ENCODE measurements around the gene ELP2. TPM values are rescaled to one million over a fixed set of nuclear protein-coding genes. Genes with fewer than 3 reads are reported as not detected.
"Not testable (repeated sequence)": the region's sequence is repeated elsewhere in the genome, so short reads cannot be mapped to it uniquely, and the experiment has no call there.

The ELP2 gene
- total RNA-seq, 2 donors from 2014 or later: 49.7 to 80.4 TPM

DNA sequence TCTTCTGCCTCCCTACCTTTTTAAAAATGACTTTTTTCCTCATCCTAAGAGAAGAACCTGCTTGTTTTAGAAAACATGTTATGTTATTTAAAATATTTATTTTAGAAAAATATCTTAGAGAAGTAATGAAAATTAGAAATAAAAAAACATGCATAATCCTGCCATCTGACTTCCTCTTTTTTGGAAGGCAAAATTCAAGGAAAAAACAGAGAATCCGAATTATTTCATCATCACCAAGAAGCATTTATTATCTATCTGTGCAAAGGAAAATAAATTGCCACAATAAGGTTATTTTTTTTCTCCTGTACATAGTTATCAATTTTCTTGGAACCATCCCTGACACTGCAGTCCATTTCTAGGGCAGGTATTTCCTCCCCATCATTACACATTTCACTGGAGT lies 15.0 kb upstream of the ELP2 start:
- TF ChIP-seq POLR2AphosphoS5 (IDR thresholded peaks at IDR 0.05) (no peak), POLR2A (IDR thresholded peaks at IDR 0.05) (no peak)
- TF ChIP-seq, protein P1, sequence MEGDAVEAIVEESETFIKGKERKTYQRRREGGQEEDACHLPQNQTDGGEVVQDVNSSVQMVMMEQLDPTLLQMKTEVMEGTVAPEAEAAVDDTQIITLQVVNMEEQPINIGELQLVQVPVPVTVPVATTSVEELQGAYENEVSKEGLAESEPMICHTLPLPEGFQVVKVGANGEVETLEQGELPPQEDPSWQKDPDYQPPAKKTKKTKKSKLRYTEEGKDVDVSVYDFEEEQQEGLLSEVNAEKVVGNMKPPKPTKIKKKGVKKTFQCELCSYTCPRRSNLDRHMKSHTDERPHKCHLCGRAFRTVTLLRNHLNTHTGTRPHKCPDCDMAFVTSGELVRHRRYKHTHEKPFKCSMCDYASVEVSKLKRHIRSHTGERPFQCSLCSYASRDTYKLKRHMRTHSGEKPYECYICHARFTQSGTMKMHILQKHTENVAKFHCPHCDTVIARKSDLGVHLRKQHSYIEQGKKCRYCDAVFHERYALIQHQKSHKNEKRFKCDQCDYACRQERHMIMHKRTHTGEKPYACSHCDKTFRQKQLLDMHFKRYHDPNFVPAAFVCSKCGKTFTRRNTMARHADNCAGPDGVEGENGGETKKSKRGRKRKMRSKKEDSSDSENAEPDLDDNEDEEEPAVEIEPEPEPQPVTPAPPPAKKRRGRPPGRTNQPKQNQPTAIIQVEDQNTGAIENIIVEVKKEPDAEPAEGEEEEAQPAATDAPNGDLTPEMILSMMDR (IDR thresholded peaks at IDR 0.05): no peak
- H3K4me1 ChIP-seq (replicated peaks): no peaks in the 10 kb centered on the region
- no peak for DNase-seq (ENCODE audit: low spot score)
- H3K27me3 ChIP-seq (replicated peaks; ENCODE audit: insufficient read depth): no peaks in the 10 kb centered on the region
- no peaks in the 10 kb centered on the region for H3K9me3 ChIP-seq
- H3K27ac ChIP-seq: no peak overlapping the region
- H3K36me3 ChIP-seq: peaks cover 0 to 5% of the 10 kb centered on the region in 2 donors
- H3K4me3 ChIP-seq: no peak overlapping the region
- intact Hi-C loops (cut with DNase I): no loop called here
- 74% methylated on average over 1 of the region's 1 CpG for WGBS

DNA sequence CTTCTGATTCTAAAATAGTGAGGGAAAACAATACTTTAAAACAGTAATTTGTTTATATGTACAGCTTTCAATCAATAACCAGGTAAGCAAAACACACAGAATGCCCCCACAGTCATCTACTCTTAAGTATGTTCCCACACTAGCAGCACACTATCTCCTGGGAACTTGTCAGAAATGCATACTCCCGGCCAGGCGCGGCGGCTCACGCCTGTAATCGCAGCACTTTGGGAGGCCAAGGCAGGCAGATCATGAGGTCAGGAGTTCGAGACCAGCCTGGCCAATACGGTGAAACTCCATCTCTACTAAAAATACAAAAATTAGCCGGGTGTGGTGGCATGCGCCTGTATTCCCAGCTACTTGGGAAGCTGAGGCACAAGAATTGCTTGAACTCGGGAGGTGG lies 12.9 kb upstream of the ELP2 start:
- H3K36me3 ChIP-seq; intact Hi-C loops (cut with DNase I); H3K4me1 ChIP-seq (replicated peaks); H3K4me3 ChIP-seq; H3K27ac ChIP-seq; H3K9me3 ChIP-seq; DNase-seq (ENCODE audit: low spot score); H3K27me3 ChIP-seq (replicated peaks; ENCODE audit: insufficient read depth): not testable (repeated sequence)
- 95% methylated on average over 11 of the region's 11 CpGs for WGBS

DNA sequence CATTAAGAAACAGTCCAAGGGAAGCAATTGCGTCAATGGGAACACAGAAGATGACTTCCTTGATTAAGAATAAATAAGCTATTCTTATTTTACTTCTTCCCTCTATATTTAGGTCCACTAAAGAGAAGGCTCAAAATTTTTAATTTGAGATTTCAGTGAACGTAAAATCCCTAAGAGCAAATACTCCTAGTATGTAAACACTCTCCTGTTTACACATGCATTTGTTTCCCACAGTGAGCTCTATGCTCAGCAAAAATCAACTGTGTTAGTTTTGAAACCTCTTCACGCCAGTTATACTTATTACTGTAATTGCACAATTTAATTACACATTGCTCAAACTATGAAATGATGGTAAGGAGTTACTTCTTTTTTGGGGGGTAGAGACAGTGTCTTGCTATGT lies 9.4 kb upstream of the ELP2 start:
- no peaks in the 10 kb centered on the region for H3K36me3 ChIP-seq

DNA sequence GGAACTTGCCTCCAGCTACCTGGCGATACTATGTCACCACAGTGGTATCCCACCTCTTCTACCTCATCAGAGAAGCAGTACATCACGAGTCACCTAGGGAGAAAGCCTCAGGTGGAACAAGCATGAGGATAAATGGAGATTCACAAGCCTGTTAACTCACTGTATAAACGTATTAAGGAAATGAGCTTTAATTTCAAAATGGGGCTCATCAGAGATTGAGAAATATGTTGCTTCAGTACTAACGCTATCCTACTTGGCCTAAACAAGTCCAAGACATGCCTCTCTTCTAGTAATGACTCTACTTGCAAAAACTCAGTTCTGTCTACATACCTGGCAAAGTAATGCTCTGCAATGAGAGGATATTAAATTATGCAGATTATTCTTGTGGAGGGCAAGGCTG lies 4.9 kb upstream of the ELP2 start:
- 81% methylated on average over 4 of the region's 4 CpGs for WGBS
- no peaks in the 10 kb centered on the region for H3K36me3 ChIP-seq
- no peak for DNase-seq (ENCODE audit: low spot score)
- intact Hi-C loops (cut with DNase I): loop anchor here (5.0 kb wide), 1 partner anchor 62 kb away; the partner anchor contains the start of gene MOCOS
- H3K9me3 ChIP-seq: no peaks in the 10 kb centered on the region
- no peak for TF ChIP-seq POLR2AphosphoS5 (IDR thresholded peaks at IDR 0.05)
- TF ChIP-seq, protein P1 (IDR thresholded peaks at IDR 0.05): no peak
- TF ChIP-seq POLR2A (IDR thresholded peaks at IDR 0.05): no peak
- H3K4me3 ChIP-seq: no peak overlapping the region
- H3K4me1 ChIP-seq (replicated peaks): no peaks in the 10 kb centered on the region
- peak overlapping the region in 1 of 2 donors; percentile 11 for H3K27ac ChIP-seq
- H3K27me3 ChIP-seq (replicated peaks; ENCODE audit: insufficient read depth): no peaks in the 10 kb centered on the region

More for the DNA sequence above, 9.4 kb upstream of the ELP2 start:
- H3K4me1 ChIP-seq (replicated peaks): no peaks in the 10 kb centered on the region
- H3K9me3 ChIP-seq: no peaks in the 10 kb centered on the region
- TF ChIP-seq POLR2AphosphoS5 (IDR thresholded peaks at IDR 0.05) (peak; percentile 34), POLR2A (IDR thresholded peaks at IDR 0.05) (no peak)
- H3K27me3 ChIP-seq (replicated peaks; ENCODE audit: insufficient read depth): no peaks in the 10 kb centered on the region
- 67% methylated on average over 3 of the region's 3 CpGs for WGBS
- H3K4me3 ChIP-seq: no peak overlapping the region
- H3K27ac ChIP-seq: peak overlapping the region; percentile 34 to 45
- no peak for DNase-seq (ENCODE audit: low spot score)
- intact Hi-C loops (cut with DNase I): no loop called here

DNA sequence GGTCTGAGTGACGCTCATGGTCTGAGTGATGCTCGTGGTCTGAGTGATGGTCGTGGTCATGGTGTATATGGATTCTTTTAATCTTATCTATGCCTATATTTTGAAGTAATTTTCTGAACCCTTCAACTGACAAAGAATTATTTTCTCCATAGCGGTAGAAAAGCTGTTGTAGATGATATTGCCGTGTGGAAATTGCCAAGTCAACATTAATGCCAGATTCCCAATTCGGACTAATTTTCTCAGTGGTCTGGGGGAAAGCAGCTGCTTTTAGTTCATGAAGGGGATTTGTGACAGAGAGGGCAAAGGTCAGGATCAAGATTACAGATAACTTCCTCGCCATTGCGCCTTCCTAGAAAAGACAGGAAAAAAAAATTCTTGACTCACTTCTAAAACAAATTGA lies 3.0 kb upstream of the ELP2 start:
- Histone ChIP-seq H3K27me3 (replicated peaks; ENCODE audit: insufficient read depth) (no peaks in the 10 kb centered on the region), H3K36me3 (no peaks in the 10 kb centered on the region), H3K4me3 (no peak overlapping the region), H3K27ac (no peak overlapping the region), H3K9me3 (no peaks in the 10 kb centered on the region), H3K4me1 (replicated peaks) (no peaks in the 10 kb centered on the region)
- TF ChIP-seq POLR2A (IDR thresholded peaks at IDR 0.05) (no peak), POLR2AphosphoS5 (IDR thresholded peaks at IDR 0.05) (no peak)
- TF ChIP-seq, protein P1 (IDR thresholded peaks at IDR 0.05): no peak
- intact Hi-C loops (cut with DNase I): loop anchor here (5.0 kb wide), 1 partner anchor 61 kb away; the partner anchor contains the start of gene MOCOS
- no peak for DNase-seq (ENCODE audit: low spot score)
- WGBS: 96% methylated on average over 8 of the region's 8 CpGs

DNA sequence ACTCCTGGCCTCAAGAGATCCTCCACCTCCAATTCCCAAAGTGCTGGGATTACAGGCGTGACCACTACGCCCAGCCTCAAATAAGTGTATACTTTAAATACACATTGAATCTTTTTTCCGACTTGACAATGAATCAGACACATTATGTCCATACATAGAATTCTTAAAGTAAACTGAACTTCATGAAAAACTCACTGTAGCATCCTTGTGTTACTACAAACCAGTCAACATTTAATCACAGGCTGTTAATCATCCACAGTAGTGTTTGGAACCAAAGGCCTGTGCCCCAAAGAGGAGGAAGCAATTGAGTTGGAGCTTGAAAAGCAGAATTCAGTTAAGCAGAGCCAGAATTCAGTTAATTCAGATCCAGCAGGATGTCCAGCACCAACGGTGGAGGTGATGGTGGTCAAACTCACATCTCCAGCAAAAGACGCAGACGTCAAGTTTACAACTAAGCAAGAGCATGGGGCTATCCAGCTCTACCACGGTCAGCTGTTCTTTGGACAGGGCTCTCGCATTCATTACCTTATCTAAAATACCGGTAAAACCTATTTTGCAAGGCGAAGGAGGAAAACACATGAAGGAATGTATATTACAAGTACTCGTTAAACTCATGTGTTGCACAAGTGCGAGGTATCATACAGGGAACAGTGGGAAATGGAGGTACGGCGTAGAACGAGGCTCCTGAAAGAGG lies 1.7 kb upstream of the ELP2 start:
- Histone ChIP-seq H3K27ac (peak overlapping the region; percentile 100), H3K4me1 (replicated peaks) (no peaks in the 10 kb centered on the region), H3K4me3 (peak overlapping the region; percentile 69 to 88), H3K36me3 (no peaks in the 10 kb centered on the region), H3K9me3 (no peaks in the 10 kb centered on the region), H3K27me3 (replicated peaks; ENCODE audit: insufficient read depth) (no peaks in the 10 kb centered on the region)
- intact Hi-C loops (cut with DNase I): loop anchor here (5.0 kb wide), 1 partner anchor 59 kb away; the partner anchor contains the start of gene MOCOS
- WGBS: 21% methylated on average over 15 of the region's 15 CpGs
- no peak for DNase-seq (ENCODE audit: low spot score)
- TF ChIP-seq POLR2A (IDR thresholded peaks at IDR 0.05): no peak
- no peak for TF ChIP-seq POLR2AphosphoS5 (IDR thresholded peaks at IDR 0.05)
- TF ChIP-seq, protein P1 (IDR thresholded peaks at IDR 0.05): no peak
